Measurements from ENCODE around the gene CRYL1. TPM values are rescaled to one million over a fixed set of nuclear protein-coding genes. Genes with fewer than 3 reads are reported as not detected.

CRYL1 gene, protein sequence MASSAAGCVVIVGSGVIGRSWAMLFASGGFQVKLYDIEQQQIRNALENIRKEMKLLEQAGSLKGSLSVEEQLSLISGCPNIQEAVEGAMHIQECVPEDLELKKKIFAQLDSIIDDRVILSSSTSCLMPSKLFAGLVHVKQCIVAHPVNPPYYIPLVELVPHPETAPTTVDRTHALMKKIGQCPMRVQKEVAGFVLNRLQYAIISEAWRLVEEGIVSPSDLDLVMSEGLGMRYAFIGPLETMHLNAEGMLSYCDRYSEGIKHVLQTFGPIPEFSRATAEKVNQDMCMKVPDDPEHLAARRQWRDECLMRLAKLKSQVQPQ
- total RNA-seq (2021; fragmentation: NEBNext Ultra II Directional; extraction: Animal tissue kit (Norgen Biotek cat#: 25700)), result 10 to 100 TPM; 10.9 to 13.2 (median 12.0) TPM
- long read RNA-seq, transcript CRYL1-201 (8 exons, 1,485 nt), result major isoform, 28 of 39 reads
- long read RNA-seq, partial matches to known transcripts, result 6 of 39 reads
- long read RNA-seq, other reads (novel, unspliced or antisense), result 4 of 39 reads

- no peak; the same call in 1 of the 2 replicates for TF ChIP-seq CTCF (IDR thresholded peaks at IDR 0.05)
- H3K27me3 Mint-ChIP-seq (ENCODE audit: insufficient read depth), result no peaks in the 10 kb centered on the region; the same call in none of the 2 replicates
- no peaks in the 10 kb centered on the region for H3K36me3 Mint-ChIP-seq (ENCODE audit: low read depth)
- H3K4me1 Mint-ChIP-seq (ENCODE audit: low read depth), result peaks cover 28% of the 10 kb centered on the region
- H3K9me3 Mint-ChIP-seq, result no peaks in the 10 kb centered on the region
- peak within 1 kb of the TSS; percentile 92 for H3K4me3 Mint-ChIP-seq
- H3K27ac Mint-ChIP-seq, result peak within 1 kb of the TSS; percentile 76
- peak; percentile 43 for DNase-seq
These were observed at the start of gene CRYL1 for GRCh38 chr13:20525601-20526544. CRYL1 (minus strand) TSS chr13:20525857; CDS start chr13:20525794, 63 bp downstream.

- Mint-ChIP-seq H3K27me3 (ENCODE audit: insufficient read depth) (peaks cover 3% of the 10 kb centered on the region; the same call in 1 of the 2 replicates), H3K27ac (no peak overlapping the region), H3K4me1 (ENCODE audit: low read depth) (peaks cover 8% of the 10 kb centered on the region), H3K4me3 (no peak overlapping the region), H3K36me3 (ENCODE audit: low read depth) (peaks cover 42% of the 10 kb centered on the region), H3K9me3 (0 out of 2 replicates have a peak, but pooled peaks cover 7% of the 10 kb centered on the region)
- no peak for TF ChIP-seq CTCF (IDR thresholded peaks at IDR 0.05)
- DNase-seq, result no peak
These were observed 48.0 kb upstream of the CRYL1 start for GRCh38 chr13:20573636-20574035.

- no peak for DNase-seq
- Mint-ChIP-seq H3K27me3 (ENCODE audit: insufficient read depth) (peaks cover 3% of the 10 kb centered on the region; the same call in 1 of the 2 replicates), H3K4me1 (ENCODE audit: low read depth) (peaks cover 11% of the 10 kb centered on the region), H3K9me3 (0 out of 2 replicates have a peak, but pooled peaks cover 7% of the 10 kb centered on the region), H3K4me3 (no peak overlapping the region), H3K36me3 (ENCODE audit: low read depth) (peaks cover 37% of the 10 kb centered on the region), H3K27ac (no peak overlapping the region)
- no peak for TF ChIP-seq CTCF (IDR thresholded peaks at IDR 0.05)
These were observed 47.5 kb upstream of the CRYL1 start for GRCh38 chr13:20573186-20573585.

DNA sequence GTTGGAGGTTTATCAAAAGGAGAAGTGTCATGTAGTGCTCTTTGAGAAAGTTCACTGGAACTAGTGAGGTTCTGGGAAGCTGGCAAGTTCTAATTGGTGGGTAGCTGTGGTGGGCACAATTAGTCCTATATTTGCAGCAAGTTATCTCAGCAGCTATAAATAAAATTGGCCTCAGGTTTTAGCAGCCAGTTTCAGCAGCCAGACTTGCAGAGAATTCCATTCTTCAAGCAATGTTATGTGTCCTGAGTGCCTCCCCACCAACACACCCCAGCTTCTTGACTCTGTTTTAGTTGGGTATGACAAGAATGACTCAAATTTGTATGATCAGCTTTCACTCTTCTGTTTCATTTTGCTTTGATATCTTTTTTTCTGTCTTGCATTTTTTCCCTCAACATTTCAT is 46.0 kb upstream of the CRYL1 start:
- no peak for TF ChIP-seq CTCF (IDR thresholded peaks at IDR 0.05)
- DNase-seq, result no peak
- H3K36me3 Mint-ChIP-seq (ENCODE audit: low read depth), result peaks cover 25% of the 10 kb centered on the region
- H3K9me3 Mint-ChIP-seq, result no peaks in the 10 kb centered on the region
- H3K4me1 Mint-ChIP-seq (ENCODE audit: low read depth), result peaks cover 19% of the 10 kb centered on the region
- H3K27ac Mint-ChIP-seq, result no peak overlapping the region
- no peak overlapping the region for H3K4me3 Mint-ChIP-seq
- peaks cover 3% of the 10 kb centered on the region for H3K27me3 Mint-ChIP-seq (ENCODE audit: insufficient read depth)

- DNase-seq, result peak; percentile 13
- H3K4me1 Mint-ChIP-seq (ENCODE audit: low read depth), result peaks cover 24% of the 10 kb centered on the region
These were observed 44.9 kb upstream of the CRYL1 start for GRCh38 chr13:20570517-20570916.

More at GRCh38 chr13:20570517-20570916, 44.9 kb upstream of the CRYL1 start:
- Mint-ChIP-seq H3K9me3 (peaks cover 7% of the 10 kb centered on the region; the same call in 1 of the 2 replicates), H3K27me3 (ENCODE audit: insufficient read depth) (peaks cover 3% of the 10 kb centered on the region), H3K4me3 (no peak overlapping the region), H3K27ac (no peak overlapping the region), H3K36me3 (ENCODE audit: low read depth) (peaks cover 15% of the 10 kb centered on the region)
- no peak for TF ChIP-seq CTCF (IDR thresholded peaks at IDR 0.05)
